Measurements from ENCODE around the gene GNA15. TPM values are rescaled to one million over a fixed set of nuclear protein-coding genes. Genes with fewer than 3 reads are reported as not detected.

Gene GNA15
- total RNA-seq, 1 donor from 2014 or later = 83.6 TPM

GRCh38 chr19:3120611-3121276 lies 15.1 kb upstream of the GNA15 start:
- intact Hi-C loops (cut with micrococcal nuclease) = no loop called here

- intact Hi-C loops (cut with micrococcal nuclease) = no loop called here
These were observed 14.4 kb upstream of the GNA15 start for GRCh38 chr19:3121396-3121795.

GRCh38 chr19:3121821-3122511 lies 13.9 kb upstream of the GNA15 start:
- intact Hi-C loops (cut with micrococcal nuclease) = no loop called here

- intact Hi-C loops (cut with micrococcal nuclease) = no loop called here
These were observed 13.3 kb upstream of the GNA15 start for GRCh38 chr19:3122512-3122870.

GRCh38 chr19:3123088-3123721 lies 12.6 kb upstream of the GNA15 start:
- intact Hi-C loops (cut with micrococcal nuclease) = no loop called here

GRCh38 chr19:3123956-3124355 lies 11.9 kb upstream of the GNA15 start:
- intact Hi-C loops (cut with micrococcal nuclease) = no loop called here

- intact Hi-C loops (cut with micrococcal nuclease) = loop anchor here (5.0 kb wide), 1 partner anchor 38 kb away; no protein-coding TSS in a partner anchor
These were observed 11.2 kb upstream of the GNA15 start for GRCh38 chr19:3124630-3125029.

- intact Hi-C loops (cut with micrococcal nuclease) = loop anchor here (5.0 kb wide), 1 partner anchor 36 kb away; no protein-coding TSS in a partner anchor
These were observed 9.8 kb upstream of the GNA15 start for GRCh38 chr19:3125900-3126524.

GRCh38 chr19:3129112-3129511 lies 6.7 kb upstream of the GNA15 start:
- intact Hi-C loops (cut with micrococcal nuclease) = loop anchor here (5.0 kb wide), 1 partner anchor 33 kb away; no protein-coding TSS in a partner anchor

- intact Hi-C loops (cut with micrococcal nuclease) = no loop called here
These were observed 4.7 kb upstream of the GNA15 start for GRCh38 chr19:3131168-3131567.

- intact Hi-C loops (cut with micrococcal nuclease) = no loop called here
These were observed 2.7 kb upstream of the GNA15 start for GRCh38 chr19:3132971-3133792.

- intact Hi-C loops (cut with micrococcal nuclease) = no loop called here
These were observed 2.1 kb upstream of the GNA15 start for GRCh38 chr19:3133793-3134116.

GRCh38 chr19:3136684-3137055 lies 837 bp downstream of the GNA15 start:
- intact Hi-C loops (cut with micrococcal nuclease) = loop anchor here (5.0 kb wide), 1 partner anchor 41 kb away; the partner anchor contains the start of gene S1PR4

- intact Hi-C loops (cut with micrococcal nuclease) = loop anchor here (5.0 kb wide), 1 partner anchor 40 kb away; the partner anchor contains the start of gene S1PR4
These were observed 1.3 kb downstream of the GNA15 start for GRCh38 chr19:3137119-3137518.

- intact Hi-C loops (cut with micrococcal nuclease) = loop anchor here (5.0 kb wide), 1 partner anchor 39 kb away; the partner anchor contains the start of gene S1PR4
These were observed 2.4 kb downstream of the GNA15 start for GRCh38 chr19:3138268-3138667.

- intact Hi-C loops (cut with micrococcal nuclease) = no loop called here
These were observed 4.8 kb downstream of the GNA15 start for GRCh38 chr19:3140667-3141038.

GRCh38 chr19:3142292-3142670 lies 6.4 kb downstream of the GNA15 start:
- intact Hi-C loops (cut with micrococcal nuclease) = no loop called here

GRCh38 chr19:3142781-3143337 lies 7.0 kb downstream of the GNA15 start:
- intact Hi-C loops (cut with micrococcal nuclease) = no loop called here

- intact Hi-C loops (cut with micrococcal nuclease) = no loop called here
These were observed 10.3 kb downstream of the GNA15 start for GRCh38 chr19:3145909-3146676.

- intact Hi-C loops (cut with micrococcal nuclease) = no loop called here
These were observed 10.9 kb downstream of the GNA15 start for GRCh38 chr19:3146677-3147100.

Data from T-helper 2 cell treated with Interferon-gamma antibody and Interleukin-4, amounts not matched to agents 100 ng/mL and 5 ng/mL, for 36 hours (primary cell).